ENCODE data around the gene PHLDB2. TPM values are rescaled to one million over a fixed set of nuclear protein-coding genes. Genes with fewer than 3 reads are reported as not detected.

PHLDB2 gene
- total and polyA plus RNA-seq, 2 of the 8 experiments (the other 6 are each of a cell fraction or from before 2014, with no cell fraction given), result 5.8 to 22.6 TPM

Other genes starting within 250 kb of the PHLDB2 start
- 1.9 and 2.3 TPM in 2 replicates for gene PLCXD2, start 184.6 kb upstream of the PHLDB2 start, total RNA-seq (2021; fragmentation: NEBNext Ultra II Directional; extraction: Animal tissue kit (Norgen Biotek cat#: 25700))
- gene PLCXD2, start 184.6 kb upstream of the PHLDB2 start, polyA plus RNA-seq (2011; rRNA removed), result 0.58 and 0.73 TPM in 2 replicates
- 24.6 and 27.5 TPM in 2 replicates for gene ABHD10, start 119.8 kb downstream of the PHLDB2 start, total RNA-seq (2021; fragmentation: NEBNext Ultra II Directional; extraction: Animal tissue kit (Norgen Biotek cat#: 25700))
- gene ABHD10, start 119.8 kb downstream of the PHLDB2 start, polyA plus RNA-seq (2011; rRNA removed), result 5.8 and 10.9 TPM in 2 replicates
- gene TAGLN3, start 139.7 kb downstream of the PHLDB2 start, total RNA-seq (2021; fragmentation: NEBNext Ultra II Directional; extraction: Animal tissue kit (Norgen Biotek cat#: 25700)), result 7.2 and 7.5 TPM in 2 replicates
- 6.3 and 6.9 TPM in 2 replicates for gene TAGLN3, start 139.7 kb downstream of the PHLDB2 start, polyA plus RNA-seq (2011; rRNA removed)
- not detected in 2 replicates for gene TMPRSS7, start 175.5 kb downstream of the PHLDB2 start, total RNA-seq (2021; fragmentation: NEBNext Ultra II Directional; extraction: Animal tissue kit (Norgen Biotek cat#: 25700))
- gene TMPRSS7, start 175.5 kb downstream of the PHLDB2 start, polyA plus RNA-seq (2011; rRNA removed), result 0.05 TPM in 1 of 2 replicates, not detected in the other
- gene C3orf52, start 227.1 kb downstream of the PHLDB2 start, total RNA-seq (2021; fragmentation: NEBNext Ultra II Directional; extraction: Animal tissue kit (Norgen Biotek cat#: 25700)), result 13.1 and 13.2 TPM in 2 replicates
- gene C3orf52, start 227.1 kb downstream of the PHLDB2 start, polyA plus RNA-seq (2011; rRNA removed), result 8.0 and 9.7 TPM in 2 replicates

Data from H1 (cell line).